Ecto neural progenitor cell (in vitro differentiated cells): Measurements from ENCODE around the gene SDF2.
"Not testable (repeated sequence)": the region's sequence is repeated elsewhere in the genome, so short reads cannot be mapped to it uniquely, and the experiment has no call there.

Source experiments
- DNase-seq: peaks from one replicate; pipeline ENCODE4 v3.0.0-alpha.2; 2018; ENCODE audit warnings: low spot score

The SDF2 gene

GRCh38 chr17:28684963-28685362 lies 23.3 kb upstream of the SDF2 start:
- DNase-seq: no peak

- no peak for DNase-seq
These were observed 20.9 kb upstream of the SDF2 start for GRCh38 chr17:28682655-28683054.

GRCh38 chr17:28675980-28676379 lies 14.3 kb upstream of the SDF2 start:
- DNase-seq: no peak

- no peak for DNase-seq
These were observed 13.8 kb upstream of the SDF2 start for GRCh38 chr17:28675490-28675889.

GRCh38 chr17:28669918-28670317 lies 8.2 kb upstream of the SDF2 start:
- no peak for DNase-seq

- DNase-seq: peak; percentile 55
These were observed 6.2 kb upstream of the SDF2 start for GRCh38 chr17:28667870-28668269.

- no peak for DNase-seq
These were observed 4.3 kb upstream of the SDF2 start for GRCh38 chr17:28665994-28666393.

- DNase-seq: no peak
These were observed 2.0 kb upstream of the SDF2 start for GRCh38 chr17:28663723-28664122.

- DNase-seq: no peak
These were observed 772 bp upstream of the SDF2 start for GRCh38 chr17:28662527-28662829.

- DNase-seq: not testable (repeated sequence)
These were observed 2.2 kb downstream of the SDF2 start for GRCh38 chr17:28659497-28659881.

GRCh38 chr17:28658766-28659496 lies 2.8 kb downstream of the SDF2 start:
- DNase-seq: not testable (repeated sequence)

GRCh38 chr17:28658342-28658741 lies 3.4 kb downstream of the SDF2 start:
- not testable (repeated sequence) for DNase-seq

GRCh38 chr17:28657756-28658155 lies 4.0 kb downstream of the SDF2 start:
- DNase-seq: no peak

GRCh38 chr17:28655160-28655559 lies 6.5 kb downstream of the SDF2 start:
- DNase-seq: no peak

- DNase-seq: no peak
These were observed 13.0 kb downstream of the SDF2 start for GRCh38 chr17:28648698-28649097.

GRCh38 chr17:28646039-28646754 lies 15.5 kb downstream of the SDF2 start:
- peak; percentile 50 for DNase-seq

GRCh38 chr17:28645576-28645939 lies 16.1 kb downstream of the SDF2 start:
- no peak for DNase-seq

GRCh38 chr17:28644787-28645575 lies 16.7 kb downstream of the SDF2 start, which contains the start of gene BLTP2:
Gene BLTP2, minus strand, starts transcription at chr17:28645158. Its CDS starts 102 bp downstream, at chr17:28645056.
- DNase-seq: peak; percentile 98

GRCh38 chr17:28643983-28644786 lies 17.5 kb downstream of the SDF2 start:
- DNase-seq: peak; percentile 67

- no peak for DNase-seq
These were observed 20.1 kb downstream of the SDF2 start for GRCh38 chr17:28641579-28641978.

- DNase-seq: no peak
These were observed 26.2 kb downstream of the SDF2 start for GRCh38 chr17:28635506-28635905.

- DNase-seq: no peak
These were observed 27.4 kb downstream of the SDF2 start for GRCh38 chr17:28634206-28634865.
